HG03139 (cell line): ENCODE data around the gene ZNF384.
"Not testable (repeated sequence)": the region's sequence is repeated elsewhere in the genome, so short reads cannot be mapped to it uniquely, and the experiment has no call there.

Experiments used
- ATAC-seq: cut with Tn5 transposase; IDR thresholded peaks from one replicate; pipeline ENCODE4 v1.9.1; 2021; ENCODE audit not compliant: unreplicated experiment

The ZNF384 gene

GRCh38 chr12:6688999-6689882 lies at the start of gene ZNF384:
Gene ZNF384 (minus strand): TSS chr12:6689375. CDS start chr12:6679520, 9,855 bp downstream.
- peak; percentile 73 for ATAC-seq

DNA sequence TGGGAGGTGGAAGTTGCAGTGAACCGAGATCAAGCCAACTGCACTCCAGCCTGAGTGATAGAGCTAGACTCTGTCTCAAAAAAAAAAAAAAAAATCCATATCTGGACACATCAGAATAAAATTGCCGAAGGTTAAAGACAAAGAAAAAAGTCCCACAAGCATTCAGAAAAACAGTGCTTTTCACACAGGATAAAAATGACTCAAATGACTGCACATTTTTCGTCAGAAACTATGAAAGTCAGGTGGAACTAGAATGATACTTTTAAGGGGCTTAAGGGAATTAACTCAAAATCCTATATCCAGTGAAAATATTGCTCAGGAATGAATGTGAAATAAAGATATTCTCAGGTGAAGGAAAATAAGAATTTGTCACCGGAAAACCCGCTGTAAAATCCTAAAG lies 47.6 kb upstream of the ZNF384 start:
- no peak for ATAC-seq

GRCh38 chr12:6735448-6736191 lies 46.4 kb upstream of the ZNF384 start:
- ATAC-seq = no peak

GRCh38 chr12:6734506-6735387 lies 45.6 kb upstream of the ZNF384 start:
- ATAC-seq = no peak

GRCh38 chr12:6730169-6730568 lies 41.0 kb upstream of the ZNF384 start:
- ATAC-seq = no peak

DNA sequence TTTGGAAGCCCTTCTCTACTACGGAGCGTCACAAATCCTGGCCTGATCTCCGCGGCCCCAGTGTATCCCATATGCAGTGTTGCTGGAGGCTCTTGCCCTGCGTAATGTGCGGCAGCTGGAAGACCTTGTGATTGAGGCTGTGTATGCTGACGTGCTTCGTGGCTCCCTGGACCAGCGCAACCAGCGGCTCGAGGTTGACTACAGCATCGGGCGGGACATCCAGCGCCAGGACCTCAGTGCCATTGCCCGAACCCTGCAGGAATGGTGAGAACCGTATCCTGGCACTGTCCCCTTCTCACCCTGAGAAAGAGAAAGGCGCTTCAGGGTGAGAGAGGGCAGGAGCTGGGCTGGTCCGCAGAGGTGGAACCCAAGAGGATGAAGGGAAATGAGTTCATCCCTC lies 40.0 kb upstream of the ZNF384 start:
- ATAC-seq = no peak

GRCh38 chr12:6725350-6725749 lies 36.2 kb upstream of the ZNF384 start:
- no peak for ATAC-seq

GRCh38 chr12:6724409-6724797 lies 35.2 kb upstream of the ZNF384 start:
- ATAC-seq = peak; percentile 13

DNA sequence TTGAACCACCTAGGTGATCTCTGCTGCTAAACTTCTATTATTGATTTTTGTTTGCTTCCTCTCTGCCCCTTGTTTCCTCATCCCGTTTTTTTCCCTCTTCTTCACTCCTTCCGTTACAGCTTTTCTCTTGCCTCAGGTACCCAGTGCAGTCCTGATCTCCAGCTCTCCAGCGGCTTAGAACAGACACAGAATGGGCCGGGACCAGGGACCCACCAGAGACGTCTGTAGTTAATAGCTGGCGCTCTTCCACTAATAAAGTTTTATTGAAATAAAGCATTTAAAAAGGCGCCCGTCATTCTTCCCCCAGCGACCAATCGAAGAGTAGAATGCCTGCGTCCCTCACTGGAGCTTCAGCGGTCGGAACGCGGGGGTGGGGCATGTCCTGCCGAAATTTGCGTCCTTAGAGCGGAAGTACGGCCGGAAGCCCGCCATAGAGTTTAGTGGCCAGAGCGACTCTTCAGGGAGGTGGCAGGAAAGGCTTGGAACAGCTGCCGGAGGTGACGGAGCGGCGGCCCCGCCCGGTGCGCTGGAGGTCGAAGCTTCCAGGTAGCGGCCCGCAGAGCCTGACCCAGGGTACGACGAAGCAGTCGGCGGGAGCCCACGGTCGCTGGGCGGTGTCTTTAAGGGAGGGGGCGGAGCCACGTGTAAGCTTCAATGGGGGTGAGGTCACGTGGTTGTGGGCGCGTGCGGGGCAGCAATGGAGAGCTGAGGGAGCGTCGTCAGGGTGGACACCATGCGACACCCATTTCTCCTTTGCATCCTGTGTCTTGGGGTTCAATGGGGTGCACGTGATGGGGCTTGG lies 34.6 kb upstream of the ZNF384 start, which contains the start of gene COPS7A:
Gene COPS7A (plus strand): TSS at position 440 of the 802 bp plus-strand sequence. CDS start 611 bp downstream, outside the sequence.
- ATAC-seq = peak; percentile 96

- no peak for ATAC-seq
Observed at GRCh38 chr12:6722863-6723262, 33.7 kb upstream of the ZNF384 start.

DNA sequence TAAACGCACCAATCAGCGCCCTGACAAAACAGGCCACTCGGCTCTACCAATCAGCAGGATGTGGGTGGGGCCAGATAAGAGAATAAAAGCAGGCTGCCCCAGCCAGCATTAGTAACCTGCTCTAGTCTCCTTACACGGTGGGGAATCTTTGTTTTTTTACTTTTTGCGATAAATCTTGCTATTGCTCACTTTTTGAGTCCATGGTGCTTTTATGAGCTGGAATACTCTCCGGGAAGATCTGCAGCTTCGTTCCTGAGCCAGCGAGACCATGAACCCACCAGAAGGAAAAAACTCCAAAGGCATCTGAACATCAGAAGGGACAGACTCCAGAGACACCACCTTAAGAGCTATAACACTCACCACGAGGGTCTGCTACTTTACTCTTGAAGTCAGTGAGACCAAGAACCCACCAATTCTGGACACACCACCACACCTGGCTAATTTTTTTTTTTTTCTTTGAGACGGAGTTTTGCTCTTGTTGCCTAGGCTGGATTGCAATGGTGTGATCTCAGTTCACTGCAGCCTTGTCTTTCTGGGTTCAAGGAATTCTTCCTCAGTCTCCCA lies 27.8 kb upstream of the ZNF384 start:
- no peak for ATAC-seq

- ATAC-seq = not testable (repeated sequence)
Observed at GRCh38 chr12:6716031-6716873, 27.1 kb upstream of the ZNF384 start.

DNA sequence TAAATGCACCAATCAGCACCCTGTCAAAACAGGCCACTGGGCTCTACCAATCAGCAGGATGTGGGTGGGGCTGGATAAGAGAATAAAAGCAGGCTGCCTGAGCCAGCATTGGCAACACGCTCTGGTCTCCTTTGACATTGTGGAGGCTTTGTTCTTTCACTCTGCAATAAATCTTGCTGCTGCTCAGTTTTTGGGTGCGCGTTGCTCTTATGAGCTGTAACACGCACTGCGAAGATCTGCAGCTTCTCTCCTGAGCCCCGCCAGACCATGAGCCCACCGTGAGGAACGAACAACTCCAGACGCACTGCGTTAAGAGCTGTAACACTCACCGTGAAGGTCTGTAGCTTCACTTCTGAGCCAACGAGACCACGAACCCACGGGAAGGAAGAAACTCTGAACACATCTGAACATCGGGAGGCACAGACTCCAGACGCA lies 19.8 kb upstream of the ZNF384 start:
- ATAC-seq = no peak

DNA sequence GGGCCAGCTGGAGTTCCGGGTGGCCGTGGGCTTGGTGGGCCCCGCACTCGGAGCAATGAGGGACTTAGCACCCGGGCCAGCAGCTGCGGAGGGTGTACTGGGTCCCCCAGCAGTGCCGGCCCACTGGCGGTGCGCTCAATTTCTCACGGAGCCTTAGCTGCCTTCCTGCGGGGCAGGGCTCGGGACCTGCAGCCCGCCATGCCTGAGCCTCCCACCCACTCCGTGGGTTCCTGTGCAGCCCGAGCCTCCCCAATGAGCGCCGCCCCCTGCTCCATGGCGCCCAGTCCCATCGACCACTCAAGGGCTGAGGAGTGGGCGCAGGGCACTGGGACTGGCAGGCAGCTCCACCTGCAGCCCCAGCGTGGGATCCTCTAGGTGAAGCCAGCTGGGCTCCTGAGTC lies 19.2 kb upstream of the ZNF384 start:
- not testable (repeated sequence) for ATAC-seq

GRCh38 chr12:6703631-6704030 lies 14.5 kb upstream of the ZNF384 start:
- ATAC-seq = no peak

DNA sequence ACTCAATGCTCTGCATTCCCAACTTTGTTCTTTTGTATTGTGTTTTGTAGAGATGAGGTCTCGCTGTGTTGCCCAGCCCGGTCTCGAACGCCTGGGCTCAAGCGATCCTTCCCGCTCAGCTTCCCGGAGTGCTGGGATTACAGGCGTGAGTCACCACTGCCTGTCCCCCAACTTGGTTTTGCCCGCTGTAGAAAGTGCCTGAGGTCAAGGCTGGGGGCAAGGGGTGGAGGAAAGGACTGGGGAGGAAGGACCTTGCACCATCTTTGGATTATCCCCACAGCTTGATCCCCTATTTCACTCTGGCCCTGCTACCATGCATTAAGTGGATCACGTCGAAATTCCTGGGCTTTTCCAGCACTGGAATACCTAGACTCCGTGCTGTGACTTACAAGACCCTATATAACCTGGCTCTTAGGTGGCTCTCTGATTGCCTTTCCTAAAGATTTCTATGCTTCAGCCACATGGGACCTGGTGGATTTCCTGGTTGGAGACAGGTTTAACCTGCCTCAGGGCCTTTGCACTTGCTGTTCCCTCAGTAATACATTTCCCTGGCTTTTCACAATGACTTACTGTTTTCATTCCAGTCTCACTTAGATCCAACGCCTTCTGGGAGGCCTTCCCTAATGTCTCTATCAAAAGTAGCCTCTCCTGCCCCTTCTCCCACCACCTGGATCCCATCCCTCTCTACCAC lies 12.0 kb upstream of the ZNF384 start:
- no peak for ATAC-seq

GRCh38 chr12:6700646-6701051 lies 11.5 kb upstream of the ZNF384 start, which contains the start of gene PIANP:
Gene PIANP (minus strand): TSS chr12:6700815. CDS start chr12:6698061, 2,754 bp downstream.
- no peak for ATAC-seq

GRCh38 chr12:6699989-6700645 lies 10.9 kb upstream of the ZNF384 start:
- ATAC-seq = no peak
